Coronary artery (tissue), 2 donors: Measurements from ENCODE around the gene ABCA1.

Experiments used
- DNase-seq: peaks from one replicate; pipeline ENCODE4 v3.0.0-alpha.2; 2017; ENCODE audit warnings: low spot score
- H3K27ac ChIP-seq, 2 donors: fragments of 200-600 bp; sonication (generic); one replicate each; pipeline ENCODE4 v1.5.1; 2016 to 2019
- H3K4me3 ChIP-seq: fragments of 200-600 bp; sonication (generic); 2 replicates; pipeline ENCODE4 v1.5.1; 2016; ENCODE audit warnings: mild to moderate bottlenecking, moderate library complexity
- TF ChIP-seq, protein P1 (sequence below): fragments of 200-600 bp; sonication (generic); IDR thresholded peaks from one replicate; pipeline ENCODE4 v1.5.1; 2019; ENCODE audit warnings: antibody characterized with exemption

ABCA1 gene

DNA sequence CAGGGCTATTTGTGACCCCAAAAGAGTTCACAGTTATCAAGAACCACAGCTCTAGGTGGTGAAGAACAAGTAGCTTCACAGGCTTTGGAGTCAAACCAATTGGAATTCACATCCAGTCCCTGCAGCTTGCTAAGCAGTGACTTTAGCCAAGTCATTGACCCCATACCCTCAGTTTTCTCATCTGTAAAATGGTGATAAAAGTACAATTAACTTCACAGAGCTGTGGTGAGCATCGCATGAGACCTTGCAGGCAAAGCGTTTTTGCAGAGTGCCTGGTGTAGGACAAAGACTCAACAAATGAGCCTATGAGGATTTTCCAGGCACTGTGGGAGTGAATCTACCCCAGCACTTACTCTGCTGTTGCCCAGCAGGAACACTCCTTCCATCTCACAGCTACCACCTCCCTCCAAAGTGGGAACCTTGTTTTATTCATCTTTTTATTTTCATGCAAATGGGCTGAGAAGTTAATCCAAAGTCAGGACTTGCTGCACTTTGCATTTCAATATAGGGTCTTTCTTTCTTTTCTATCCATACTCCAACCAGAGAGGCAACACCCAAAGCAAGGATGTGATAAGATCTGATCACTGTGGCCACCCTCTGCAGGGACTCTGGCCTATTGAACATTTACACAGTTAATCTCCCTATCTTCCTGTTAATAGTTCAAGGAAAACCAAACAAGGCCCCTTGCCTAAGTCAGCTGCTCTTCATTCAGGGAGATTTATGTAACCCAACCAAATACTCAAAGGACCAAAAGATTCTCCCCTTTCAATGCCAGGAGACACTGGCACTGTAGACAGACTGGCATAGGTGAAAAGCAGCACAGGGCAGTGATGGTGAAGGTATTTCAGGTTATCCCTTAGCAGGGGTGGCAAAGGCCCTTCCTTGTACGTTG, 41.9 kb downstream of the ABCA1 start:
- TF ChIP-seq, protein P1, sequence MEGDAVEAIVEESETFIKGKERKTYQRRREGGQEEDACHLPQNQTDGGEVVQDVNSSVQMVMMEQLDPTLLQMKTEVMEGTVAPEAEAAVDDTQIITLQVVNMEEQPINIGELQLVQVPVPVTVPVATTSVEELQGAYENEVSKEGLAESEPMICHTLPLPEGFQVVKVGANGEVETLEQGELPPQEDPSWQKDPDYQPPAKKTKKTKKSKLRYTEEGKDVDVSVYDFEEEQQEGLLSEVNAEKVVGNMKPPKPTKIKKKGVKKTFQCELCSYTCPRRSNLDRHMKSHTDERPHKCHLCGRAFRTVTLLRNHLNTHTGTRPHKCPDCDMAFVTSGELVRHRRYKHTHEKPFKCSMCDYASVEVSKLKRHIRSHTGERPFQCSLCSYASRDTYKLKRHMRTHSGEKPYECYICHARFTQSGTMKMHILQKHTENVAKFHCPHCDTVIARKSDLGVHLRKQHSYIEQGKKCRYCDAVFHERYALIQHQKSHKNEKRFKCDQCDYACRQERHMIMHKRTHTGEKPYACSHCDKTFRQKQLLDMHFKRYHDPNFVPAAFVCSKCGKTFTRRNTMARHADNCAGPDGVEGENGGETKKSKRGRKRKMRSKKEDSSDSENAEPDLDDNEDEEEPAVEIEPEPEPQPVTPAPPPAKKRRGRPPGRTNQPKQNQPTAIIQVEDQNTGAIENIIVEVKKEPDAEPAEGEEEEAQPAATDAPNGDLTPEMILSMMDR = no peak
- H3K27ac ChIP-seq = no peak overlapping the region
- H3K4me3 ChIP-seq = no peak overlapping the region
- DNase-seq = no peak

DNA sequence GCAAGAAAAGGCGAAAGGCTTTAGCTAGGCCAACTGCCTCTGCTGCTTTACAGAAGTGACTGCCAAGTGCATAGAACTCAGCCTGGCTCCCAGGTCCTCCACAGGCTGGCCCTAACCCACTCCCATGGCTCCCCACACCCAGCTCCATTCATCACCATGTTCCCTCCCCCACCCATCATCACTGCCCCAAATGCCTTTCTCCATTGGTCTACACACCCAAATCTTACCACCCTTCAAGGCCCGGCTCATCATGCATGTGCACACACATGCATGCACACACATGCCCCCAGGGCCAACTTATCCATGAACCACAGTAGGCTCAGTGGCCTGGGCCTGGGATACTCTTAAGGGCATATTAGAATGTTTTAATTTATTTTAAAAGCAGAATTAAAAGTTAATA, 44.8 kb downstream of the ABCA1 start:
- Histone ChIP-seq H3K4me3 (no peak overlapping the region), H3K27ac (no peak overlapping the region)
- no peak for DNase-seq
- TF ChIP-seq, protein P1 = no peak

DNA sequence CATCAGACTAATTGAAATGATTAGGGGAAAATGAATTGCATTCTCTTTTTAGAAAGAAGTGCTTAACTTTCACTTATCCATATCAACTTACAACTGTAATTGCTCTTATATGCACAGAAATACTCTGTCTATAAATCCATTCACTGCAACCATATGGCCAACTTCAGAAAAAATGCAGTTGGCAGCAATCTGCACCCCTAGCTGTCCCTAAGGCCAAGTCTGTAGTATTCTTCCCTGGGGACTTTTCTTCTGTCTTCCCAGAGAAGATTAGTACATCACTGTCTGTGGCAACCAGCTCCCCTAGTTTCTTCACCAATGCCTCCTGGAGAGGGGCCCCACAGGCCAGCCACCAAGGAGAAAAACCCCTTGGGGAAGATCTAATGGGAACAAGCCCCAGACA, 45.4 kb downstream of the ABCA1 start:
- no peak overlapping the region for H3K4me3 ChIP-seq
- H3K27ac ChIP-seq = no peak overlapping the region
- TF ChIP-seq, protein P1 = no peak
- DNase-seq = no peak

DNA sequence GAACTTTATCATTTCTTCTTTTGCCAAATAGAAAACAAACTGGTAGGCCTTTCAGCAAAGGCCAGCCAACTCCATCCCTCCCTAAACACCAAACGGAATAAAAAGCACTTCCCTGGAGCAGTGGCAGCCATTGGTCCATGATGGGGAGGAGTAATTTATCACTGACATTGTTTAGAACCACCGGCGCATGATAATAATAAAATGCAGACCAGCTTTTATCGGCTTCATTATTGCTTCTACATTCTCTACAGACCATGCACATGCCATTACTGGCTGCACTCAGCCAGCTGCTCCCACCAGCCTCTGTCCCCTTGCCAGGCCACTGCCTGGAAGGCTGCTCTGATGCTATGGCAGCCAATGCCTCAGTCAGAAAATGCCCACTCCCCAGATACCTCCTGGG, 45.9 kb downstream of the ABCA1 start:
- Histone ChIP-seq H3K27ac (no peak overlapping the region), H3K4me3 (no peak overlapping the region)
- TF ChIP-seq, protein P1 = no peak
- no peak for DNase-seq

DNA sequence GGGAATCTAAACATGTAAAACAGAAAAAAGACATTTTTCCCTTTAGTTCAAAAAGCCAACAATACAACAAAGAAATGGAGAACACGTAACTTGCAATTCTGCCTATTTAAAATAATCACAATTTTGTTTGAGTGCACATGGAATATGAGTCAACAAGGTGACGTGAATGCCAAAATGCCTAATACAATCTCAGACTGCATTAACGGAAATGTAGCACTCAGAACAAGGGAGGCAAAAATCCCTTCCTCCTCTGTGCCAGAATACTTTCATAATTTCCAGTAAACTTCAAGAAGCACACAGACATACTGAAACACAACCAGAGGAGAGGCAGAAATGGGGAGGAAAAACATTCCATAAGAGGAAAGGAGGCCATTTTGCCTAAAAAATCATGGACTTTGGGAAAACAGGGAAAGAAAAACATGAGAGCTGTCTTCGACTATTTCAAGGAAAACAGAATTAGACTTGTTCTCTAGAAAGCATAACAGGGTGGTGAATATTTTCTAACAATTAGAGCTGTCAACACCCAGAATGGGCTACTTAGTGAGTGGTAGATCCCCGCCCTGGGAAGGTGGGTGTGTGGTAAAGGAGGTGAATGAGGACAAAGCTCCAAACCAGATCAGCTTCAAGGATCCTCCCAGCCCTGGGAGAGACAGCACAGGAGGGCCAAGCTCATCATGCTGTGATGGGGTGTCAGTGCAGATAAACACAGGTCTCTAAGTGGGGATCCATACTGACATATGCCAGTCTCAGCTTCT, 48.2 kb downstream of the ABCA1 start:
- TF ChIP-seq, protein P1 = no peak
- DNase-seq = no peak
- Histone ChIP-seq H3K27ac (peak overlapping the region; percentile 65 to 85), H3K4me3 (peak overlapping the region; percentile 40)

GRCh38 chr9:104876587-104876986, 51.4 kb downstream of the ABCA1 start:
- DNase-seq = no peak
- TF ChIP-seq, protein P1 = no peak
- no peak overlapping the region for H3K27ac ChIP-seq

More at GRCh38 chr9:104876587-104876986, 51.4 kb downstream of the ABCA1 start:
- no peak overlapping the region for H3K4me3 ChIP-seq
